Stomach (tissue), 4 donors: ENCODE data around the gene ACKR3.

Source experiments
- EP300 ChIP-seq: sonication (generic); formaldehyde crosslinking; IDR thresholded peaks from one replicate; pipeline ENCODE4 v1.6.1; 2017; ENCODE audit warnings: antibody characterized with exemption
- POLR2A ChIP-seq, 4 donors: fragments of 450-650 bp; IDR thresholded peaks; one replicate each; pipeline ENCODE4 v1.6.1; 2016; ENCODE audit warnings: antibody characterized with exemption in 4 of 4, control low read depth in 2 of 4, mild to moderate bottlenecking in 1 of 4, moderate library complexity in 1 of 4
- POLR2AphosphoS5 ChIP-seq, 3 donors: sonication (generic); formaldehyde crosslinking; IDR thresholded peaks; one replicate each; pipeline ENCODE4 v1.6.1; 2016; ENCODE audit warnings: antibody characterized with exemption in 3 of 3
- TF ChIP-seq, protein P1 (sequence below), 7 experiments: fragments of 450-650 bp in 4 of 7; fragments of 200-600 bp in 3 of 7; sonication (generic) in 3 of 7; IDR thresholded peaks; one replicate each; pipeline ENCODE4 v1.5.1; 2016 to 2019; ENCODE audit warnings: antibody characterized with exemption in 7 of 7, control low read depth in 2 of 7, mild to moderate bottlenecking in 1 of 7

DNA sequence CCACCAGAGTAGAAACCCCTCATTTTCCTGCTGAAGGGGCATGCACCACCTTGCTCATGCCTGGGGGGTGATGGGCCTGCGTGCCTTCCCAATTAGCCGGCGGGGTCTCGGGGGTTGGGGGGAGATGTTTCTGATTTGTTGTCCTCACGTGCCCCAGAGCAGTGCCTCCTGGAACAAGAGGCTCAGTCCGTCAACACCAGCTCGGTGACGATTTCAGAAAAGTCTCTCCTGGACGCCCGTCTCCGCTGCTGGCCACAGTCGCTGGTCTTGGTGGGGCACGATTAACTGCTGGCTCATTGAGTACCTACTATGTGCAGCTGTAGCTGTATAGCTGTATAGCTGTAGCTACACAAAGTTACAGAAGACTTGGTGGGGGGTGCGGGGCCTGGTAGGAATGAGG is 4.4 kb downstream of the ACKR3 start:
- TF ChIP-seq, protein P1, sequence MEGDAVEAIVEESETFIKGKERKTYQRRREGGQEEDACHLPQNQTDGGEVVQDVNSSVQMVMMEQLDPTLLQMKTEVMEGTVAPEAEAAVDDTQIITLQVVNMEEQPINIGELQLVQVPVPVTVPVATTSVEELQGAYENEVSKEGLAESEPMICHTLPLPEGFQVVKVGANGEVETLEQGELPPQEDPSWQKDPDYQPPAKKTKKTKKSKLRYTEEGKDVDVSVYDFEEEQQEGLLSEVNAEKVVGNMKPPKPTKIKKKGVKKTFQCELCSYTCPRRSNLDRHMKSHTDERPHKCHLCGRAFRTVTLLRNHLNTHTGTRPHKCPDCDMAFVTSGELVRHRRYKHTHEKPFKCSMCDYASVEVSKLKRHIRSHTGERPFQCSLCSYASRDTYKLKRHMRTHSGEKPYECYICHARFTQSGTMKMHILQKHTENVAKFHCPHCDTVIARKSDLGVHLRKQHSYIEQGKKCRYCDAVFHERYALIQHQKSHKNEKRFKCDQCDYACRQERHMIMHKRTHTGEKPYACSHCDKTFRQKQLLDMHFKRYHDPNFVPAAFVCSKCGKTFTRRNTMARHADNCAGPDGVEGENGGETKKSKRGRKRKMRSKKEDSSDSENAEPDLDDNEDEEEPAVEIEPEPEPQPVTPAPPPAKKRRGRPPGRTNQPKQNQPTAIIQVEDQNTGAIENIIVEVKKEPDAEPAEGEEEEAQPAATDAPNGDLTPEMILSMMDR (IDR thresholded peaks at IDR 0.05): no peak
- TF ChIP-seq POLR2A (IDR thresholded peaks at IDR 0.05): no peak
- TF ChIP-seq EP300: no peak
- TF ChIP-seq POLR2AphosphoS5 (IDR thresholded peaks at IDR 0.05): no peak
